ENCODE measurements around the gene DOHH. TPM values are rescaled to one million over a fixed set of nuclear protein-coding genes. Genes with fewer than 3 reads are reported as not detected.

The DOHH gene
- total RNA-seq, 1 donor from 2014 or later: 15.0 TPM

- Histone ChIP-seq H3K9me3 (no peaks in the 10 kb centered on the region), H3K27ac (peak overlapping the region; percentile 96), H3K36me3 (peaks cover 0 to 45% of the 10 kb centered on the region in 2 donors), H3K27me3 (no peaks in the 10 kb centered on the region), H3K4me1 (peaks cover 40% of the 10 kb centered on the region), H3K4me3 (peak overlapping the region; percentile 1 to 27)
- intact Hi-C loops (cut with DNase I): no loop called here
- TF ChIP-seq POLR2AphosphoS5 (IDR thresholded peaks at IDR 0.05; ENCODE audit: insufficient read depth in 1 of 2, low read depth in 1 of 2) (no peak), CTCF (IDR thresholded peaks at IDR 0.05) (no peak), POLR2A (IDR thresholded peaks at IDR 0.05) (no peak)
- no peak for DNase-seq (ENCODE audit: extremely low spot score in 2 of 2)
These were observed 42.0 kb downstream of the DOHH start for GRCh38 chr19:3458229-3459088.

- Histone ChIP-seq H3K4me3 (peak overlapping the region; percentile 0 to 1), H3K27ac (peak overlapping the region; percentile 96), H3K27me3 (no peaks in the 10 kb centered on the region), H3K4me1 (peaks cover 40% of the 10 kb centered on the region), H3K36me3 (peaks cover 0 to 44% of the 10 kb centered on the region in 2 donors), H3K9me3 (no peaks in the 10 kb centered on the region)
- TF ChIP-seq POLR2AphosphoS5 (IDR thresholded peaks at IDR 0.05; ENCODE audit: insufficient read depth in 1 of 2, low read depth in 1 of 2) (peak in 1 of 2 donors; percentile 59), CTCF (IDR thresholded peaks at IDR 0.05) (no peak), POLR2A (IDR thresholded peaks at IDR 0.05) (no peak)
- DNase-seq (ENCODE audit: extremely low spot score in 2 of 2): no peak
- intact Hi-C loops (cut with DNase I): no loop called here
These were observed 42.8 kb downstream of the DOHH start for GRCh38 chr19:3457528-3458228.

- DNase-seq (ENCODE audit: extremely low spot score in 2 of 2): no peak
- peak overlapping the region; percentile 96 for H3K27ac ChIP-seq
- peaks cover 40% of the 10 kb centered on the region for H3K4me1 ChIP-seq
- H3K27me3 ChIP-seq: no peaks in the 10 kb centered on the region
- peak overlapping the region in 1 of 2 donors; percentile 0 for H3K4me3 ChIP-seq
- intact Hi-C loops (cut with DNase I): no loop called here
- H3K36me3 ChIP-seq: peaks cover 0 to 48% of the 10 kb centered on the region in 2 donors
- TF ChIP-seq POLR2A (IDR thresholded peaks at IDR 0.05) (no peak), CTCF (IDR thresholded peaks at IDR 0.05) (no peak), POLR2AphosphoS5 (IDR thresholded peaks at IDR 0.05; ENCODE audit: insufficient read depth in 1 of 2, low read depth in 1 of 2) (no peak)
- H3K9me3 ChIP-seq: no peaks in the 10 kb centered on the region
These were observed 43.4 kb downstream of the DOHH start for GRCh38 chr19:3456925-3457527.

GRCh38 chr19:3455960-3456601 lies 44.4 kb downstream of the DOHH start:
- Histone ChIP-seq H3K27me3 (no peaks in the 10 kb centered on the region), H3K4me3 (no peak overlapping the region), H3K9me3 (no peaks in the 10 kb centered on the region), H3K36me3 (peaks cover 0 to 46% of the 10 kb centered on the region in 2 donors), H3K27ac (peak overlapping the region; percentile 96), H3K4me1 (peaks cover 46% of the 10 kb centered on the region)
- TF ChIP-seq POLR2AphosphoS5 (IDR thresholded peaks at IDR 0.05; ENCODE audit: insufficient read depth in 1 of 2, low read depth in 1 of 2) (no peak), CTCF (IDR thresholded peaks at IDR 0.05) (no peak), POLR2A (IDR thresholded peaks at IDR 0.05) (no peak)
- DNase-seq (ENCODE audit: extremely low spot score in 2 of 2): no peak
- intact Hi-C loops (cut with DNase I): no loop called here

Measured in vagina (tissue), 2 donors.